B cell (primary cell): ENCODE measurements around the gene ANXA8. TPM values are rescaled to one million over a fixed set of nuclear protein-coding genes. Genes with fewer than 3 reads are reported as not detected.
"Not testable (repeated sequence)": the region's sequence is repeated elsewhere in the genome, so short reads cannot be mapped to it uniquely, and the experiment has no call there.

Experiments
- ATAC-seq: fragments of 200-7000 bp; cut with Tn5 transposase; one replicate; pipeline ENCODE4 v1.10.0; 2021; ENCODE audit warnings: low read depth, mild to moderate bottlenecking, moderate number of reproducible peaks, moderate library complexity
- CTCF ChIA-PET: fragments of 350-600 bp; sonication (Branson Sonifier 250); formaldehyde crosslinking; loops from one replicate; lab custom pipeline; 2021; ENCODE audit warnings: antibody characterized with exemption, inconsistent platforms; lab: Charles Lee
- POLR2A ChIA-PET: fragments of 350-600 bp; sonication (Branson Sonifier 250); formaldehyde crosslinking; loops from one replicate; lab custom pipeline; 2021; ENCODE audit warnings: antibody characterized with exemption; lab: Charles Lee
- DNase-seq: peaks from one replicate; pipeline ENCODE4 v3.0.0; 2013
- H2AFZ ChIP-seq: 2 replicates; pipeline ENCODE4 v1.6.1; 2012; ENCODE audit warnings: mild to moderate bottlenecking, low read depth, low read length; ENCODE audit not compliant: insufficient read depth, poor library complexity, severe bottlenecking
- H3K27ac ChIP-seq, 2 donors: 1 replicate in 1 of 2; 2 replicates in 1 of 2; pipeline ENCODE4 v1.5.1; 2012 to 2013; ENCODE audit warnings: low read length in 2 of 2, mild to moderate bottlenecking in 2 of 2, moderate library complexity in 1 of 2
- H3K27me3 ChIP-seq, 4 experiments: fragments of 200-600 bp in 1 of 4; sonication (generic) in 1 of 4; replicated peaks in 1 of 4; 1 replicate in 2 of 4; 2 replicates in 2 of 4; pipeline versions ENCODE4 v1.6.1 to v1.7.0; 2013 to 2016; ENCODE audit warnings: low read length in 3 of 4, mild to moderate bottlenecking in 2 of 4, mixed read lengths in 1 of 4, moderate library complexity in 1 of 4; ENCODE audit not compliant: insufficient read depth in 4 of 4, control insufficient read depth in 3 of 4; ENCODE audit errors: control extremely low read depth in 1 of 4
- H3K36me3 ChIP-seq, 2 experiments: replicated peaks in 1 of 2; 1 replicate in 1 of 2; 2 replicates in 1 of 2; pipeline versions ENCODE4 v1.6.1 to v1.7.1; 2013; ENCODE audit warnings: low read length in 1 of 2; ENCODE audit not compliant: insufficient read depth in 2 of 2, control insufficient read depth in 1 of 2; ENCODE audit errors: control extremely low read depth in 1 of 2, extremely low read depth in 1 of 2
- H3K4me1 ChIP-seq, 2 donors: fragments of 200-600 bp in 1 of 2; sonication (generic) in 1 of 2; 1 replicate in 1 of 2; 2 replicates in 1 of 2; pipeline versions ENCODE4 v1.5.1 to v1.6.1; 2013 to 2017; ENCODE audit warnings: low read length in 2 of 2; ENCODE audit not compliant: control insufficient read depth in 2 of 2, insufficient read depth in 2 of 2
- H3K4me2 ChIP-seq: replicated peaks from 2 replicates; pipeline ENCODE3; 2012; ENCODE audit warnings: mild to moderate bottlenecking, low read depth, low read length; ENCODE audit not compliant: poor library complexity, severe bottlenecking
- H3K4me3 ChIP-seq, 5 experiments: fragments of 200-600 bp in 1 of 5; sonication (generic) in 1 of 5; 1 replicate in 3 of 5; 2 replicates in 2 of 5; pipeline versions ENCODE4 v1.5.1 to v1.7.0; 2011 to 2016; ENCODE audit warnings: low read length in 4 of 5, mild to moderate bottlenecking in 4 of 5, low read depth in 2 of 5, control low read depth in 1 of 5, moderate library complexity in 1 of 5; ENCODE audit not compliant: insufficient read depth in 1 of 5; ENCODE audit errors: control extremely low read depth in 1 of 5, extremely low read depth in 1 of 5
- H3K79me2 ChIP-seq: fragments of 200-600 bp; sonication (generic); one replicate; pipeline ENCODE4 v1.6.0; 2016; ENCODE audit warnings: low read length; ENCODE audit not compliant: control insufficient read depth, insufficient read depth
- H3K9ac ChIP-seq: fragments of 200-600 bp; sonication (generic); 2 replicates; pipeline ENCODE4 v1.6.1; 2017; ENCODE audit warnings: mild to moderate bottlenecking, low read length, moderate library complexity
- H3K9me3 ChIP-seq, 3 donors: one replicate each; pipeline versions ENCODE4 v1.6.1 to v1.7.1; 2013; ENCODE audit warnings: low read length in 2 of 3; ENCODE audit not compliant: control insufficient read depth in 2 of 3, insufficient read depth in 1 of 3; ENCODE audit errors: control extremely low read depth in 1 of 3
- H4K20me1 ChIP-seq: 2 replicates; pipeline ENCODE4 v1.6.0; 2012; ENCODE audit warnings: mild to moderate bottlenecking, low read length; ENCODE audit not compliant: insufficient read depth, control insufficient read depth, poor library complexity, severe bottlenecking
- H3K27ac Mint-ChIP-seq: one replicate; pipeline ENCODE4 v1.8.0; 2021; ENCODE audit warnings: mixed read lengths
- H3K27me3 Mint-ChIP-seq: one replicate; pipeline ENCODE4 v1.8.0; 2021; ENCODE audit warnings: mixed read lengths
- H3K4me1 Mint-ChIP-seq: one replicate; pipeline ENCODE4 v1.8.0; 2021; ENCODE audit warnings: mixed read lengths
- H3K4me3 Mint-ChIP-seq: one replicate; pipeline ENCODE4 v1.8.0; 2021; ENCODE audit warnings: mixed read lengths
- H3K9me3 Mint-ChIP-seq: one replicate; pipeline ENCODE4 v1.8.0; 2022; ENCODE audit warnings: mixed read lengths; ENCODE audit not compliant: insufficient read depth
- WGBS: methylation state at CpG from one replicate; pipeline ENCODE4 v1.1.5; 2013; ENCODE audit warnings: missing lambda C conversion rate; ENCODE audit not compliant: insufficient coverage; 5-methylcytosine and 5-hydroxymethylcytosine counted together
- intact Hi-C: fragments of 100-400 bp; cut with micrococcal nuclease; formaldehyde crosslinking; loops from one replicate; pipeline ENCODE4 v1.10.0; 2022
- polyA plus RNA-seq: library from polyadenylated mRNA; depleted of rRNA; stranded (reverse); fragments of >200 nt; gene quantifications from 2 replicates; pipeline ENCODE4 v1.2.3, GENCODE V29; 2012
- total RNA-seq, 2 donors: library from RNA; stranded (reverse); fragments of 120-200 nt in 1 of 2; gene quantifications; 1 replicate in 1 of 2; 2 replicates in 1 of 2; pipeline versions ENCODE4 v1.2.3 to v1.2.4, GENCODE V29; 2013 to 2022

Gene ANXA8
- total and polyA plus RNA-seq, 2 donors (not counting 1 experiment from before 2014, with no cell fraction given) = not detected

DNA sequence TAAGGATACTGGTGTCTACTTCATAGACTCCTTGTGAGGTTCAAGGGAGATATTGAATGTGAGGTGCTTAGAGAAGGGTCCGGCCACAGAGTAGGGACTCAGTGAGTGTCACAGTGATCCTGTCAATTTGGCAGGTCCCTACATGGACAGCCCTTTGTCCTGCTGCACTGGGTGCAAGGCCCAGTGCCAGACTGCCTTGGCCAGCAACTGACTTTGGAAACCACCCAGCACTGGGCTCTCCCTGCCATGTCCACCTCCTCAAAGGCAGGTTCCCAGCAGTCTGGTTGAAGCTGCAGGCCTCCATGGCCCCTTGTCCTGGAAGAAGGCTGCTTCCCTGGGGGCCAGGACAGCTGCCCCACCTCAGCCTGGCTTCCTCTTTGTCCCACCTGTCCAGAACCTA is 1.5 kb downstream of the ANXA8 start:
- H3K9me3 ChIP-seq, CTCF ChIA-PET, H3K27ac Mint-ChIP-seq, H3K4me1 ChIP-seq, POLR2A ChIA-PET, H3K4me1 Mint-ChIP-seq, H3K79me2 ChIP-seq, intact Hi-C loops, H2AFZ ChIP-seq, H4K20me1 ChIP-seq, H3K36me3 ChIP-seq, ATAC-seq, H3K4me3 Mint-ChIP-seq, H3K27me3 Mint-ChIP-seq, H3K9ac ChIP-seq, H3K4me3 ChIP-seq, H3K4me2 ChIP-seq, DNase-seq, H3K27me3 ChIP-seq, H3K27ac ChIP-seq, H3K9me3 Mint-ChIP-seq: not testable (repeated sequence)
- WGBS = no CpG with 5 or more reads among the region's 1 CpG

DNA sequence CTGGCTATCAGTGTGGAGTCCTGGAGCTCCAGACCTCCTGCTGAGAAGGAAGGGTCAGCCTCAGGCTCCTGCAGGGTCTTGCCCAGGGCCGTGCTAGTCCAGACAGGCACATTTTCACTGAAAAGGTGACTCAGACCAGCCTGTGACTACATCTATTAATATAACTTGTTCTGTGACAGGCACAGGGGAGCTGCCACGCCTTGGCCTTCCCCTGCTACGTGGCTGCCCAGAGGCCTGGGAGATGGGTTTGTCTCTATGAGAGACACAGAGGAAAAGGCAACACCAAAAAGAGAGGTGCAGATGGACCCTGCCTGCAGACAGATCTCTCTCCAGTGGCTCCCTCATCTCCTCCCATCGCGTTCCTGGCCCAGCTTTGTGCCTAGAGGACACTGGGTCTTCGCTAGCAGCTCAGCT is 2.1 kb downstream of the ANXA8 start:
- H3K9me3 ChIP-seq, CTCF ChIA-PET, H3K4me3 Mint-ChIP-seq, H3K27me3 Mint-ChIP-seq, H3K4me2 ChIP-seq, POLR2A ChIA-PET, H3K27ac Mint-ChIP-seq, H3K36me3 ChIP-seq, H3K4me1 ChIP-seq, H2AFZ ChIP-seq, H3K9ac ChIP-seq, ATAC-seq, H3K27ac ChIP-seq, H3K4me1 Mint-ChIP-seq, H3K27me3 ChIP-seq, DNase-seq, intact Hi-C loops, H3K9me3 Mint-ChIP-seq, H3K79me2 ChIP-seq, H3K4me3 ChIP-seq, H4K20me1 ChIP-seq: not testable (repeated sequence)
- 100% methylated on average over 2 of the region's 6 CpGs for WGBS

DNA sequence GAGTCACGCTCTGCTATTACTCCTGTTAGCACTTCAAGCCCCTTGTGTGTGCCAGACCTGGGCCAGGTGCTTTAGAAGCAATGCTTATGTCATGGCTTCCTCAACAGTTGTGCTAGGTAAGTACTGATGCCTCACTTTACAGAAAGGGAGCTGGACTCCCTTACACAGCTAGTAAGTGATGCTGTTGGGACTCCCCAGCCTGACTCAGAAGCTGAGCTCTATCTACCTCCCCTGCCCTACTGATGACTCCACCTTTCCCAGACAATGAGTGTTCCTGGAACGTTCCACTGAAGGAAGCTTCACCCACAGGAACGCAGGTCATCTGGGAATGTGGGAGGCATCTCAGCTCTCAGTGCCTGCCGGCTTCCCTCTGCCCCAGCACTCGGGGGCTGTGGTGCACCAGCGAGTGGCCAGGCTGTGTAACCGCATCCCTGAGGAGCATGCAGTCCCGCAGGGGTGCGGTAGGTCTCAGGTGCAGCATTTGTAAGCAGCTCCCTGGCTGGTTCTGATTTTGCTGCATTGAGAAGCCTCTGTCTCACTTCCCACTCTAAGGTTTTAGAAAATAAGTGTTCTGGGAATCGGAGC is 2.6 kb downstream of the ANXA8 start:
- H3K9me3 Mint-ChIP-seq, ATAC-seq, H3K79me2 ChIP-seq, H3K4me3 Mint-ChIP-seq, DNase-seq, H3K27me3 ChIP-seq, H3K4me3 ChIP-seq, H3K4me2 ChIP-seq, H3K9me3 ChIP-seq, H3K27ac ChIP-seq, H3K4me1 ChIP-seq, POLR2A ChIA-PET, H4K20me1 ChIP-seq, CTCF ChIA-PET, H2AFZ ChIP-seq, H3K4me1 Mint-ChIP-seq, H3K27ac Mint-ChIP-seq, H3K27me3 Mint-ChIP-seq, H3K9ac ChIP-seq, H3K36me3 ChIP-seq, intact Hi-C loops: not testable (repeated sequence)
- WGBS = no CpG with 5 or more reads among the region's 10 CpGs

GRCh38 chr10:47480133-47480532 is 3.8 kb downstream of the ANXA8 start:
- POLR2A ChIA-PET, CTCF ChIA-PET: not testable (repeated sequence)

More at GRCh38 chr10:47480133-47480532, 3.8 kb downstream of the ANXA8 start:
- H3K4me3 Mint-ChIP-seq, H3K9ac ChIP-seq, H3K4me3 ChIP-seq, H3K4me1 ChIP-seq, H3K4me2 ChIP-seq, H3K79me2 ChIP-seq, H3K9me3 Mint-ChIP-seq, H2AFZ ChIP-seq, H3K27me3 Mint-ChIP-seq, ATAC-seq, intact Hi-C loops, H3K36me3 ChIP-seq, H3K27ac Mint-ChIP-seq, H3K27me3 ChIP-seq, H3K4me1 Mint-ChIP-seq, H3K9me3 ChIP-seq, H4K20me1 ChIP-seq, DNase-seq, H3K27ac ChIP-seq: not testable (repeated sequence)
- WGBS = no CpG with 5 or more reads among the region's 3 CpGs
